ENCODE results near the gene ING3. TPM values are rescaled to one million over a fixed set of nuclear protein-coding genes. Genes with fewer than 3 reads are reported as not detected.

The ING3 gene
- total RNA-seq, 1 donor from 2014 or later = 6.8 TPM

- no peak for TF ChIP-seq CTCF (IDR thresholded peaks at IDR 0.05)
- intact Hi-C loops (cut with DNase I) = no loop called here
- Histone ChIP-seq H3K9me3 (no peaks in the 10 kb centered on the region), H3K27me3 (no peaks in the 10 kb centered on the region), H3K27ac (peak overlapping the region; percentile 15 to 88), H3K4me3 (peak overlapping the region; percentile 57 to 68), H3K4me1 (peaks cover 3 to 18% of the 10 kb centered on the region in 2 donors), H3K36me3 (no peaks in the 10 kb centered on the region)
- no peak for DNase-seq (ENCODE audit: low spot score in 2 of 2)
Observed at GRCh38 chr7:120992965-120993494, 42.5 kb downstream of the ING3 start.

- Histone ChIP-seq H3K4me3 (peak overlapping the region in 1 of 2 donors; percentile 68), H3K4me1 (peaks cover 3 to 18% of the 10 kb centered on the region in 2 donors), H3K36me3 (no peaks in the 10 kb centered on the region), H3K27ac (peak overlapping the region; percentile 83 to 88), H3K9me3 (no peaks in the 10 kb centered on the region), H3K27me3 (no peaks in the 10 kb centered on the region)
- TF ChIP-seq CTCF (IDR thresholded peaks at IDR 0.05) = no peak
- DNase-seq (ENCODE audit: low spot score in 2 of 2) = no peak
- intact Hi-C loops (cut with DNase I) = no loop called here
Observed at GRCh38 chr7:120993553-120994191, 43.1 kb downstream of the ING3 start.

- intact Hi-C loops (cut with DNase I) = no loop called here
- Histone ChIP-seq H3K4me3 (peak overlapping the region in 1 of 2 donors; percentile 68), H3K27ac (peak overlapping the region; percentile 83 to 88), H3K27me3 (no peaks in the 10 kb centered on the region), H3K4me1 (peaks cover 5 to 22% of the 10 kb centered on the region in 2 donors), H3K36me3 (no peaks in the 10 kb centered on the region), H3K9me3 (no peaks in the 10 kb centered on the region)
- TF ChIP-seq CTCF (IDR thresholded peaks at IDR 0.05) = no peak
- no peak for DNase-seq (ENCODE audit: low spot score in 2 of 2)
Observed at GRCh38 chr7:120994512-120995410, 44.2 kb downstream of the ING3 start.

- no peak for TF ChIP-seq CTCF (IDR thresholded peaks at IDR 0.05)
- no peak for DNase-seq (ENCODE audit: low spot score in 2 of 2)
- no peaks in the 10 kb centered on the region for H3K9me3 ChIP-seq
- H3K4me1 ChIP-seq = peaks cover 5 to 25% of the 10 kb centered on the region in 2 donors
- intact Hi-C loops (cut with DNase I) = no loop called here
- H3K27ac ChIP-seq = peak overlapping the region; percentile 83 to 88
- H3K36me3 ChIP-seq = no peaks in the 10 kb centered on the region
- no peaks in the 10 kb centered on the region for H3K27me3 ChIP-seq
- H3K4me3 ChIP-seq = no peak overlapping the region
Observed at GRCh38 chr7:120995654-120996053, 45.1 kb downstream of the ING3 start.

DNA sequence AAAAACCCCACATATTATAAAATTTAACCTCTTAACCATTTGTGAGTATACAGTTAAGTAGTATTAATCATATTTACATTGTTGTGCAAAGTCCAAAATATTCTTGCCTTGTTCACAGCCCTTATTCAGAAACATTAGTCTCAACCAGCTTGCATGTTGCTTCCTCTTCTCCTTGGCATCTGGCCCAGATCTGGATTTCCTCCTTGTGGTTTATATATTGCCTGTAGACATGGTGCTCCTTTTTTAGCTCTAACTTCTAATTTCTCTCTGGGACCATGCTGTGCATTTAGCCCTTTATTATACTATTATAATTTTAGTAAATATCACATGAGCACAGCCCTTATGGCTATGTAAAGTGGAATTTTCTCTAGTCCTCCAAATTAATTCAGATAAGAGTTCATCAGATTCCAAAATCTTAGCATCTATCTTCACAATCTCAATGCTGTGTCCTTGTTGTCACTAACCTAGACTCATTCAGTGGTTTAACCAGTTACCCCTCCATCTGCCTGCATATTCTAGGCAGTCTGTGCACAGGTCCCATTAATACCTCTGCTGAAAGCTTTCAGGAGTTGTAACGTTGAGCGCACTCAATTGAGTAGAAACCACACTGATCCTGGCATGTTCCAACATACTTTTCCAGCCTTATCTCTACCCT, 45.9 kb downstream of the ING3 start:
- DNase-seq (ENCODE audit: low spot score in 2 of 2) = peak; percentile 48 to 88
- no peak for TF ChIP-seq CTCF (IDR thresholded peaks at IDR 0.05)
- no peaks in the 10 kb centered on the region for H3K27me3 ChIP-seq
- H3K4me1 ChIP-seq = peaks cover 5 to 33% of the 10 kb centered on the region in 2 donors
- no peaks in the 10 kb centered on the region for H3K36me3 ChIP-seq
- H3K9me3 ChIP-seq = no peaks in the 10 kb centered on the region
- no peak overlapping the region for H3K4me3 ChIP-seq
- intact Hi-C loops (cut with DNase I) = no loop called here
- peak overlapping the region; percentile 83 to 88 for H3K27ac ChIP-seq

Measured in ascending aorta (tissue), 2 donors.